Natural killer cell (primary cell): ENCODE results near the gene KRT7. TPM values are rescaled to one million over a fixed set of nuclear protein-coding genes. Genes with fewer than 3 reads are reported as not detected.

Experiments
- ATAC-seq, 3 donors: fragments of 150-1000 bp in 2 of 3; fragments of 200-7000 bp in 1 of 3; cut with Tn5 transposase; 1 replicate in 1 of 3; 2 replicates in 2 of 3; pipeline ENCODE4 v1.10.0; 2021; ENCODE audit warnings: mild to moderate bottlenecking in 2 of 3, moderate library complexity in 2 of 3
- DNase-seq, 2 donors: peaks; one replicate each; pipeline versions ENCODE4 v3.0.0 to v3.0.0-alpha.2; 2013 to 2021; ENCODE audit warnings: mixed read lengths in 1 of 2
- H3K27ac ChIP-seq: one replicate; pipeline ENCODE4 v1.5.1; 2013; ENCODE audit warnings: mild to moderate bottlenecking, low read length
- H3K27me3 ChIP-seq: one replicate; pipeline ENCODE4 v1.6.1; 2013; ENCODE audit warnings: low read length; ENCODE audit not compliant: control insufficient read depth, insufficient read depth
- H3K36me3 ChIP-seq: one replicate; pipeline ENCODE4 v1.6.1; 2013; ENCODE audit warnings: low read length; ENCODE audit not compliant: control insufficient read depth, insufficient read depth
- H3K4me1 ChIP-seq: one replicate; pipeline ENCODE4 v1.6.1; 2013; ENCODE audit warnings: low read length; ENCODE audit not compliant: control insufficient read depth, insufficient read depth
- H3K4me3 ChIP-seq: one replicate; pipeline ENCODE4 v1.5.1; 2013; ENCODE audit warnings: low read length
- H3K9me3 ChIP-seq: one replicate; pipeline ENCODE4 v1.6.1; 2013; ENCODE audit warnings: low read length; ENCODE audit not compliant: control insufficient read depth, insufficient read depth
- H3K27ac Mint-ChIP-seq, 2 donors: one replicate each; pipeline ENCODE4 v1.8.0; 2022; ENCODE audit warnings: mild to moderate bottlenecking in 2 of 2, mixed read lengths in 2 of 2, moderate library complexity in 1 of 2
- H3K27me3 Mint-ChIP-seq, 2 donors: one replicate each; pipeline ENCODE4 v1.8.0; 2022; ENCODE audit warnings: low read depth in 2 of 2, mixed read lengths in 2 of 2
- H3K36me3 Mint-ChIP-seq: one replicate; pipeline ENCODE4 v1.8.0; 2022; ENCODE audit warnings: mixed read lengths
- H3K4me1 Mint-ChIP-seq, 2 donors: one replicate each; pipeline ENCODE4 v1.8.0; 2022; ENCODE audit warnings: mixed read lengths in 2 of 2
- H3K4me3 Mint-ChIP-seq: one replicate; pipeline ENCODE4 v1.8.0; 2022; ENCODE audit warnings: mild to moderate bottlenecking, moderate library complexity, mixed read lengths
- H3K9me3 Mint-ChIP-seq, 2 donors: one replicate each; pipeline ENCODE4 v1.8.0; 2022; ENCODE audit warnings: mixed read lengths in 2 of 2
- WGBS: methylation state at CpG from one replicate; pipeline ENCODE4 v1.1.7; 2013; ENCODE audit warnings: missing lambda C conversion rate; ENCODE audit not compliant: insufficient coverage; 5-methylcytosine and 5-hydroxymethylcytosine counted together
- intact Hi-C: fragments of 100-400 bp; cut with micrococcal nuclease; formaldehyde crosslinking; loops from one replicate; pipeline ENCODE4 v1.14.2; 2022
- total RNA-seq, 4 donors: library from RNA; stranded (reverse); fragments of 120-200 nt in 1 of 4; gene quantifications; one replicate each; pipeline versions ENCODE4 v1.2.3 to v1.2.4, GENCODE V29; 2013 to 2022
- TF ChIP-seq, protein P1 (sequence below): fragments of 200-600 bp; IDR thresholded peaks from one replicate; pipeline ENCODE4 v1.8.0; 2022; ENCODE audit warnings: antibody characterized with exemption

Gene KRT7
- total RNA-seq, 3 donors from 2014 or later (not counting 1 experiment from before 2014, with no cell fraction given), result 0.54 TPM; not detected in 2

GRCh38 chr12:52218001-52218400, 15.0 kb upstream of the KRT7 start:
- Histone ChIP-seq H3K27me3 (peaks cover 6% of the 10 kb centered on the region), H3K4me3 (no peak overlapping the region), H3K9me3 (no peaks in the 10 kb centered on the region), H3K36me3 (no peaks in the 10 kb centered on the region), H3K4me1 (no peaks in the 10 kb centered on the region), H3K27ac (no peak overlapping the region)
- DNase-seq, result no peak
- Mint-ChIP-seq H3K4me1 (peaks cover 0 to 8% of the 10 kb centered on the region in 2 donors), H3K27ac (no peak overlapping the region), H3K4me3 (no peak overlapping the region), H3K27me3 (peaks cover 22 to 24% of the 10 kb centered on the region in 2 donors), H3K36me3 (no peaks in the 10 kb centered on the region), H3K9me3 (no peaks in the 10 kb centered on the region)
- no peak for ATAC-seq
- intact Hi-C loops, result no loop called here
- 94% methylated on average over 3 of the region's 4 CpGs for WGBS
- TF ChIP-seq, protein P1, sequence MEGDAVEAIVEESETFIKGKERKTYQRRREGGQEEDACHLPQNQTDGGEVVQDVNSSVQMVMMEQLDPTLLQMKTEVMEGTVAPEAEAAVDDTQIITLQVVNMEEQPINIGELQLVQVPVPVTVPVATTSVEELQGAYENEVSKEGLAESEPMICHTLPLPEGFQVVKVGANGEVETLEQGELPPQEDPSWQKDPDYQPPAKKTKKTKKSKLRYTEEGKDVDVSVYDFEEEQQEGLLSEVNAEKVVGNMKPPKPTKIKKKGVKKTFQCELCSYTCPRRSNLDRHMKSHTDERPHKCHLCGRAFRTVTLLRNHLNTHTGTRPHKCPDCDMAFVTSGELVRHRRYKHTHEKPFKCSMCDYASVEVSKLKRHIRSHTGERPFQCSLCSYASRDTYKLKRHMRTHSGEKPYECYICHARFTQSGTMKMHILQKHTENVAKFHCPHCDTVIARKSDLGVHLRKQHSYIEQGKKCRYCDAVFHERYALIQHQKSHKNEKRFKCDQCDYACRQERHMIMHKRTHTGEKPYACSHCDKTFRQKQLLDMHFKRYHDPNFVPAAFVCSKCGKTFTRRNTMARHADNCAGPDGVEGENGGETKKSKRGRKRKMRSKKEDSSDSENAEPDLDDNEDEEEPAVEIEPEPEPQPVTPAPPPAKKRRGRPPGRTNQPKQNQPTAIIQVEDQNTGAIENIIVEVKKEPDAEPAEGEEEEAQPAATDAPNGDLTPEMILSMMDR, result no peak

DNA sequence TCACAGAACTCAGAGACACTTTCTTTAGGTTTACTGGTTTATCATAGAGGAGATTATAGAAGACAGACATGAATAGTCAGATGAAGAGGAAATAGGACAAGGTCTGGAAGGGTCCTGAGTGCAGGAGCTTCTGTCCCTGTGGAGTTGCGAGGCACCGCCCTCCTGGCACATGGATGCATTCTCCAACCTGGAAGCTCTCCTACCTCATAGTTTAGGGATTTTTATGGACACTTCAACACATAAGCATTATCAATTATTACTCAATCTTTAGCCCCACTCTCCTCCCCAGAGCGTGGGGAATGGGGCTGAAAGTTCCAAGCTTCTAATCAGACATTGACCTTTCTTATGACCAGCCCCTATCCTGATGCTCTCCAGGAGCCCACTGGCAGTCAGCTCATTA, 12.6 kb upstream of the KRT7 start:
- Histone ChIP-seq H3K27ac (no peak overlapping the region), H3K36me3 (no peaks in the 10 kb centered on the region), H3K4me3 (no peak overlapping the region), H3K9me3 (no peaks in the 10 kb centered on the region), H3K4me1 (no peaks in the 10 kb centered on the region), H3K27me3 (peaks cover 6% of the 10 kb centered on the region)
- TF ChIP-seq, protein P1, result no peak
- Mint-ChIP-seq H3K4me1 (no peaks in the 10 kb centered on the region), H3K9me3 (no peaks in the 10 kb centered on the region), H3K36me3 (no peaks in the 10 kb centered on the region), H3K27me3 (peaks cover 19 to 36% of the 10 kb centered on the region in 2 donors), H3K27ac (no peak overlapping the region), H3K4me3 (no peak overlapping the region)
- ATAC-seq, result no peak
- 93% methylated on average over 3 of the region's 3 CpGs for WGBS
- intact Hi-C loops, result no loop called here
- DNase-seq, result no peak

GRCh38 chr12:52221070-52221781, 11.8 kb upstream of the KRT7 start:
- H3K27ac Mint-ChIP-seq, result no peak overlapping the region
- Histone ChIP-seq H3K9me3 (no peaks in the 10 kb centered on the region), H3K36me3 (no peaks in the 10 kb centered on the region), H3K4me1 (no peaks in the 10 kb centered on the region), H3K4me3 (no peak overlapping the region), H3K27me3 (peaks cover 6% of the 10 kb centered on the region), H3K27ac (no peak overlapping the region)
- ATAC-seq, result no peak
- intact Hi-C loops, result no loop called here
- H3K36me3 Mint-ChIP-seq, result no peaks in the 10 kb centered on the region
- no peak for DNase-seq
- 91% methylated on average over 3 of the region's 4 CpGs for WGBS
- no peak overlapping the region for H3K4me3 Mint-ChIP-seq
- H3K4me1 Mint-ChIP-seq, result no peaks in the 10 kb centered on the region
- no peaks in the 10 kb centered on the region for H3K9me3 Mint-ChIP-seq
- TF ChIP-seq, protein P1, result no peak
- H3K27me3 Mint-ChIP-seq, result peaks cover 20 to 38% of the 10 kb centered on the region in 2 donors
